ENCODE measurements around the gene TMEM97.
"Not testable (repeated sequence)": the region's sequence is repeated elsewhere in the genome, so short reads cannot be mapped to it uniquely, and the experiment has no call there.

The TMEM97 gene

DNA sequence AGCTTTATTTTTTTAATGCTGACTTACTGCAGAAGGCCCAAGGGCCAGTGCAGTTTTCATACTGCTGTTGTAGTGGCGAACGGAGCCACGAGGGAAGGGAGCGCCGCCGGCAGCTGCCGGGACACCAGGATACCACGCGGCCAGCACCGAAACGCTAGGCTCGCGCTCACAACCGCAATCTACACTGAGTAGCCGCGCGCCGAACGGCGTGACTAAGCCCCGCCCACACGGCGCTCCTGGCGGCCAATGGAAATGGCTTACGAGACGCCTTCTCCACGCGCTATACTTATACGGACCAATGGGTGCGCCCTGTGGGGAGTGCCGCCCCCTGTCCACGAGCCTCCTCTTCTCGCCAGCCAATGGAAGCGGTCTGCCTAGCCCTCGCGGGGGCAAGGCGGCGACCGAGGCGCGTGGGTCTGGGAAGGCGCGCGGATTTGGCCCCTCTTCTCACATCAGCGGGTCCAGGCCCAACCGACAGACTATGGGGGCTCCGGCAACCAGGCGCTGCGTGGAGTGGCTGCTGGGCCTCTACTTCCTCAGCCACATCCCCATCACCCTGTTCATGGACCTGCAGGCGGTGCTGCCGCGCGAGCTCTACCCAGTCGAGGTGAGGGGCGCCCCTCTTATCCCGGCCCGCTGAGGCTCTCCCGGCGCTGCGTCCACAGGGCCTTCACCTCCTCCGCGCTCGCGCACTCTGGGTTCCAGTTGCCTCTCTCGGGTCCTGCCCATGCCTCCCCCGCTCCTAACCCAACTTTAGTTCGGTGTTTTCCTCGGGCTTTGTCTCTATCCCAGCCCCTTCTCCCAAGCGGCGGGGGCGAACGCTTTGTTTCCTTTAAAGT, at the start of gene TMEM97:
Gene TMEM97, plus strand, starts transcription at position 442 of the 839 bp plus-strand sequence. Its CDS starts 40 bp downstream, at position 482.
- DNase-seq (ENCODE audit: low read depth), result peak; percentile 93

- no peak for DNase-seq (ENCODE audit: low read depth)
These were observed 48.9 kb upstream of the TMEM97 start for GRCh38 chr17:28270055-28270454.

DNA sequence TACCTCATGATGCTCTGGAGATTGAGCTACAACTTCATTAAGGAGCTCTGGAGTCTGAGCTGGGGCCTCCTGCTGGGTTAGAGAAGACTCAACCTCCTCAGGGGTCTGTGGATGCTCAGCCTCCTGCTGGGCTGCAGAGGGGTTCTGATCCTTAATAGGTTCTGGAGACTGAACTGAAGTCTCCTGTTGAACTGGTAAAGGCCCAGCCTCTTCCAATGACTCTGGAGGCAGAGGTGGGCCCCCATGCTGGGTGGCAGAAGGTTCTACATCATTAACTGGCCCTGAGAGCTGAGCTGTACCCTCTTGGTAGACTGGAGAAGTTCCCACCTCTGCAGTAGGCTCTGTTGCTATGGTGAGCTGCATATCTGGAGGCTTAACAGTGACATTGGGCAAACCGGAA, 48.1 kb upstream of the TMEM97 start:
- no peak for DNase-seq (ENCODE audit: low read depth)

DNA sequence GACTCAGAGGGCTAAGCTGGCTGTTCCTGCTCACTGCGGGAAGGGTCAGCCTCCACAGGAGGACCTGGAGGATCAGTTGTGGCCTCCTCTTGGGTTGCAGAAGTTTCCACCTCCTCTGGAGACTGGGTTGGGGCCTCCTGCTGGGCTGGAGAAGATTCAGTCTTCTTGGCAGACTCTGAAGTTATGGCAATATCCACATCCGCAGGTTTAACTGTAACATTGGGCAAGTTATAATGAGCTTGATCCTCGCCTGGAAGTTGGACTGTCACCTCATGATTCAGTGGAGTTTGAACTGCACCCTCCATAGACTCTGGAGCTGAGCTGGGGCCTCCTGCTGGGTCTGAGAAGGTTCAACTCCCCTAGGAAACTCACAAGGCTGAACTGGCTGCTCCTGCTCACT, 47.6 kb upstream of the TMEM97 start:
- DNase-seq (ENCODE audit: low read depth), result no peak

DNA sequence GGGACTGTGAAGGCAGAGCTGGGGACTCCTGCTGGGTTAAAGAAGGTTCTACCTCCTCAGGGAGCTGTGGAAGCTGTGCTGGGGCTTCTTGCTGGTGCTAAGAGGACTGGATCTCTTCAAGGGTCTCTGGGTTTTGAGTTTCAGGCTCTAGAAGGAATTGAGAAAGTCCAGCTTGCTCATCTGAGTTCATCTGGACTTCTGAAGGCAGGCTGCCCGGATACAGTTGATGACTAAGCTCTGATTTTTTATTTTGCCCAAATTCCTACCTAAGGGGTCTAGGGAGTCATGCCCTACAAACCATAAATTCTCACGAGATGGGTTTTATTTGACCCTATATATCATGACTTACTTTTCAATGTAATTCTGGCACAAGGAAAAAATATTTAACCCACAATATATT, 46.8 kb upstream of the TMEM97 start:
- DNase-seq (ENCODE audit: low read depth), result no peak

GRCh38 chr17:28273341-28273740, 45.7 kb upstream of the TMEM97 start:
- DNase-seq (ENCODE audit: low read depth), result not testable (repeated sequence)

DNA sequence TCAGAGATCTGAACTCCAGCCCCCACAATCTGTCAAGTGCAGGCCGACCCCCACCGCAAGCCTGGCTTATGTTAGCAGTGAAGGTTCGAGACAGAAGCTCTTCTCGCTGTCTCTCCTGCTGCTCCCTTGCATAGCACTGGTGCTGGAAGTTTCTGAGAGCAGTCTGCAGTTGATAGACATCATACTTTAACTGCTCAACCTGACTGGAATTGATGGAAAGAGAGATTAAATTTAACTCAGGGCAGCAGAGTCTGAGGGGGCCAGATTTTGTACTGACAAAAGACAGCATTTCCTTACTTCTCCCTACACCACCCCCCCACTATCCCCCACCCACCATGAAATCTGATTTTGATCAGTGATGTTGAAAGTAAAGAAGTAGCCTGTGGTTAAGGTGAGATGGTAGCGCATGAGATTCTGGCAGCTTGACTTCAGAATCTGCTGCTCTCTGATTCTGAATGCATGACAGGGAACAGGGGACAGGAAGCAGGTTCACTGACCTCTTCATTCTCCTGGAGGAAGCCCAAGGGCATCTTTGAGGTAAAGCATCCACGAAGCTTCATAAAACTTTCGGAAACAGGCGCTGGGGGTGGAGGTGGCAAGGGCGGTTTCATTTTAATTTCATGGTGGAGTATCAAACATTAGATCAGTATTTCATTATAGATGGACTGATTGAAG, 44.3 kb upstream of the TMEM97 start:
- DNase-seq (ENCODE audit: low read depth), result no peak

- DNase-seq (ENCODE audit: low read depth), result no peak
These were observed 43.0 kb upstream of the TMEM97 start for GRCh38 chr17:28276011-28276410.

DNA sequence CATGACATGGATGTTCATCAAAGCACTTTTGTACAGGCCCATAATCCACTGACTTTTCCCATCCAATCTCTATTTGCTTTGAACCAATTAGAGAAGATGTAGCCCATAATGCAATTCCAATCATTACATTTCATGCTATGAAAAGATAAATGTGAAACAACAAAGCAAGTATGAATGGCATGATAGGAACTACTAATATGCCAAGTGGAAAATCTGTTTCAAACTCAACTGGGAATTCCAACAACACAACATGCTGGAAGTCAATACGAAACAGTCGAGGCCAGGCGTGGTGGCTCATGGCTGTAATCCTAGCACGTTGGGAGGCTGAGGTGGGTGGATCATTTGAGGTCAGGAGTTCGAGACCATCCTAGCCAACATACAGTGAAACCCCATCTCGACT, 39.6 kb upstream of the TMEM97 start:
- no peak for DNase-seq (ENCODE audit: low read depth)

GRCh38 chr17:28280826-28281225, 38.2 kb upstream of the TMEM97 start:
- no peak for DNase-seq (ENCODE audit: low read depth)

- no peak for DNase-seq (ENCODE audit: low read depth)
These were observed 36.4 kb upstream of the TMEM97 start for GRCh38 chr17:28282596-28282995.

DNA sequence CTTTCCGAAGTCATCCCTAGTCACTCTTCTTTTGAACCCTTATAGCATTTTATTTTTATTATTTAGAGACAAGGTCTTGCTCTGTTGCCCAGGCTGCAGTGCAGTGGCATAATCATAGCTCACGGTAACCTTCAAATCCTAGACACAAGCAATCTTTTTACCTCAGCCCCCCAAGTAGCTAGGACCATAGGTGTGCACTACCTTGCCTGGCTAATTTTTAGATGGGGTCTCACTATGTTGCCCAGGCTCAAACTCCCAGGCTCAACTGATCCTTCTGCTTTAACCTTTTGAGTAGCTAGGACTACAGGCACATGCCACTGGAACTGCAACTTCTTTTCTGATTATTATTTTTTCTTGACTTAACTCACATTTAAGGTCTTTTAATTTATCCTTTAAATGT, 33.0 kb upstream of the TMEM97 start:
- no peak for DNase-seq (ENCODE audit: low read depth)

- no peak for DNase-seq (ENCODE audit: low read depth)
These were observed 28.3 kb upstream of the TMEM97 start for GRCh38 chr17:28290703-28291102.

DNA sequence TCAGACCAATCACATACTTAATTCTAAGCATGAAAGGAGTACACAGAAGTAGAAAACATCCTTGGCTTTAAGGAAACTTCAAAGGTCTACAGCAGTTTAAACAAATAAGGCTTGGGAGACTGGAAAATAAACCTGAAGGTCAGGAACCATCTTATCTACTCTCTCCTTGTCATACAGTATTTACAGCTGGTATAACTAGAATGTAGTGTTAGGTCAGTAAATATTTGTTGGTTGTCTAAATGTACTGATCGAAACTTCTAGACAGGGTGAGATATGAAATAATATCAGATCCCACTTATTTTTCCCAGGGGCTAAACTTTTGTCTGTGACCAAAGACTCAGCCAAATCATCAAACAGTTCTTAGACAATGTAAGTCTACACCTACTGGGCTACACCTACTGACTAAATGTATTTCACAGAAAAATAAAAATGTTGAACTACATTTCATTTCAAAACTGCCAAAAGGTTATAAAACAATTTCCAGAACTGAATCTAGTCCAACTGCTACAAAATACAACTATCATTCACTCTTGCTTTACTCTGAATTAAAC, 27.1 kb upstream of the TMEM97 start:
- no peak for DNase-seq (ENCODE audit: low read depth)

DNA sequence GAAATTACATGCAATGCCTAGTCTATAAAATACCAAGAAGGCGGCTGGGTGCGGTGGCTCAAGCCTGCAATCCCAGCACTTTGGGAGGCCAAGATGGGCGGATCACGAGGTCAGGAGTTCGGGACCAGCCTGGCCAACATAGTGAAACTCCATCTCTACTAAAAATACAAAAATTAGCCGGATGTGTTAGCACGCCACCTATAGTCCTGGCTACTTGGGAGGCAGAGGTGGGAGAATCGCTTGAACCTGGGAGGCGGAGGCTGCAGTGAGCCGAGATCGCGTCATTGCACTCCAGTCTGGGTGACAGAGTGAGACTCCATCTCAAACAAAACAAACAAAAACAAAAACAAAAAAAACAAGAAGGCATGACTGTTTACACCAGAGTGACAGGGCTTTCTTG, 26.1 kb upstream of the TMEM97 start:
- not testable (repeated sequence) for DNase-seq (ENCODE audit: low read depth)

DNA sequence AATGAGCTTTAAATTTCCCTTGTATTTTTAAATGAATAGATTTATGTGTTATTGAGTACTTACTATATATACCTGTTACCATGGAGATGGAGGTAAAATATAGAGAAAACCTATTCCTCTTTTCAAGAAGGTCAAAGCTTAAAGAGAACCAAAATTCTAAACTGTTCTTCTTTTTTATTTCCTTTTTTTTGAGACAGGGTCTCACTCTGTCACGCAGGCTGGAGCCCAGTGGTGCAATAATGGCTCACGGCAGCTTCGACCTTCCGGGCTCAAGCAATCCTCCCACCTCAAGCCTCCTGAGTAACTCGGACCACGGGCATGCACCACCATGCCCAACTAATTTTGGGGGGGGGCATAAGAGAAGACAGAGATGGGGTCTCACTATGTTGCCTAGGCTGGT, 25.0 kb upstream of the TMEM97 start:
- no peak for DNase-seq (ENCODE audit: low read depth)

GRCh38 chr17:28295677-28296578, 23.1 kb upstream of the TMEM97 start:
- no peak for DNase-seq (ENCODE audit: low read depth)

DNA sequence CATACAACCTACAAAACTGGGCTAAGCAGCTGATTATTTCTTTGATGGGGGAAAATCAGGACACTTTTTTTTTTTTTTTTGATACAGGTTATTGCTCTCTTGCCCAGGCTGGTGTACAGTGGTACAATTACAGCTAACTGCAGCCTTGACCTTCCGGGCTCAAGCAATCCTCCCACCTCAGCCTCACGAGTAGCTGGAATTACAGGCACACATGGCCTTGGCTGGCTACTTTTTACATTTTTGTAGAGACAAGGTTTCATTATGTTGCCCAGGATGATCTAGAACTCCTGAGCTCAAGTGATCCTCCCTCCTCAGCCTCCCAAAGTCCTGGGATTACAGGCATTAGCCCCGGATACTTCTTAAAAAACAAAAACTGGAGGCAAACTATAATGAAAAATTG, 20.6 kb upstream of the TMEM97 start:
- no peak for DNase-seq (ENCODE audit: low read depth)

DNA sequence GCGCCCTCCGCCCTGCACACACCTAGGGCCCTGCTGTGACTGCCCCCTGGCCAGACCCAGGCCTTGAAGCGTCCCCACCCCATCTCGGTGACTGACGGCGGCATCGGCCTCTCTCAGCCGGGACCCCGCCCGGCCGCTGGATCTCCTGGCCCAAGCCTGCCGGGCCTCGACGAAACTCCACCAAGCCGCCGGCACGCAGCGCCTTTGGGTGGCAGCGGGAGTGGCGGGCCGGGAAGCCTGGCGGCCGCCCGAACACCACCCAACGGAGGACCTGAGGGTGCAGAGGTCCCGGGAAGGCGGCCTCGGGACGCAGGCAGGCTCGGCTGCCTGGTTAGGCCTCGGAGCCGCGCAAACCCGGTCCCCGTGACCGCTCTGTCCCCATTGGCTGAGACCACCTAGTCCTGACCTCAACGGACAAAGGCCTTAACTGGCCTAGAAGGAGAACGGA, 12.0 kb upstream of the TMEM97 start:
- DNase-seq (ENCODE audit: low read depth), result no peak

DNA sequence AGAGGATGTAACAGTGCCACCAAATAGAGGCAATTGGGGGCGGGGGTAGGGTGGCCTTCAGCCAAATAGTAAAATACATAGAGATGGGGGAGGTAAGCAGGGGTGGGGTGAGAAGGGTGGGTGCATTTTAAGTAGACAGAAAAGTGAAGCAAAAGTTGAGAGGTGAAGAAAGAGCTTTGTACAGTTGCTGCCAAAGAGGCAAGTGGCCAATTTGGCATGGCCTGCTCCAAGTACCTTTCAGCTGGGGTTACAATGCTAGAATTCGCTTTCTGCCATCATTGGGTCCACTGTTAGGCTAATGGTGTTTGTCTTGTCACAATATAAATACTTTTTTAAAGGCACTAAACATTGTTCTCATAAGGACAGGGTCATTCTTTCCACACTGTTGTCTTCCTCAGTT, 5.2 kb upstream of the TMEM97 start:
- no peak for DNase-seq (ENCODE audit: low read depth)

- no peak for DNase-seq (ENCODE audit: low read depth)
These were observed 2.9 kb upstream of the TMEM97 start for GRCh38 chr17:28315846-28316705.
